ENCODE measurements around the gene GPR141.

Gene GPR141

DNA sequence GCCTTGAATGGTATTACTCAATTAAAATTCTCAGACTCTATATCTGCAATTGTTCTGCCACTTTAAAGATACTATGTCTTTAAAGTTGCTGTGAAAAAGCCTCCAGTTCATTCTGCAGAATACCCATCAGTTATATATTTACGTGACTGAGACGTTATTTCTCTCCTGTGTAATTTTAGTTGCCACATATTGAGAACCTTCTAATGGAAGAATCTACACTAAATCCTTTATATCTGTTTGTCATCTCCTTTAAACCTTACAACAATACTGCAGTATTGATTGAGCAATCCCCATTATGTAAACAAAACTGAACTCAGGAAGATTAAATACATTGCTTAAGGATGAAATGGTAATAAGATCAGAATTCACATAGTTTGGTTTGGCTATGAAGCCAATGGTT, 30.0 kb downstream of the GPR141 start:
- Histone ChIP-seq H2BK5ac (ENCODE audit: low read length) (no peak overlapping the region), H3K4me2 (ENCODE audit: low read length) (no peak overlapping the region), H3K4me1 (ENCODE audit: control insufficient read depth, low read depth, low read length) (no peaks in the 10 kb centered on the region), H3K79me2 (ENCODE audit: control insufficient read depth, insufficient read depth, low read length) (no peaks in the 10 kb centered on the region), H3K27me3 (ENCODE audit: insufficient read depth, low read length, poor library complexity) (no peaks in the 10 kb centered on the region), H3K9ac (ENCODE audit: low read length) (no peak overlapping the region), H2BK120ac (ENCODE audit: low read depth, low read length) (no peak overlapping the region), H3K23ac (ENCODE audit: low read length) (no peak overlapping the region), H3K56ac (ENCODE audit: low read length) (no peak overlapping the region), H3K18ac (ENCODE audit: low read length) (no peak overlapping the region), H2AK5ac (ENCODE audit: low read length) (no peak overlapping the region), H2BK15ac (replicated peaks; ENCODE audit: low read depth) (no peak overlapping the region), H3K4ac (ENCODE audit: low read depth, low read length) (no peak overlapping the region), H3K36me3 (ENCODE audit: control insufficient read depth, insufficient read depth, low read length) (no peaks in the 10 kb centered on the region), H3K4me3 (ENCODE audit: low read length) (no peak overlapping the region), H4K8ac (ENCODE audit: low read depth, low read length) (no peak overlapping the region), H3K79me1 (ENCODE audit: low read length) (no peaks in the 10 kb centered on the region), H3K27ac (ENCODE audit: low read depth, low read length) (no peak overlapping the region), H4K5ac (ENCODE audit: low read length) (no peak overlapping the region)
- DNase-seq, result no peak
- WGBS (ENCODE audit: extremely low coverage, insufficient coverage, low lambda C conversion rate), result no CpG with 5 or more reads among the region's 2 CpGs

- H3K27ac ChIP-seq (ENCODE audit: low read depth, low read length), result no peak overlapping the region
- H3K4me3 ChIP-seq (ENCODE audit: low read length), result no peak overlapping the region
- H2BK120ac ChIP-seq (ENCODE audit: low read depth, low read length), result no peak overlapping the region
- H3K4ac ChIP-seq (ENCODE audit: low read depth, low read length), result no peak overlapping the region
- no CpG with 5 or more reads among the region's 2 CpGs for WGBS (ENCODE audit: extremely low coverage, insufficient coverage, low lambda C conversion rate)
- no peak overlapping the region for H3K4me2 ChIP-seq (ENCODE audit: low read length)
- H2BK15ac ChIP-seq (replicated peaks; ENCODE audit: low read depth), result no peak overlapping the region
- H3K27me3 ChIP-seq (ENCODE audit: insufficient read depth, low read length, poor library complexity), result no peaks in the 10 kb centered on the region
- no peak for DNase-seq
- H2BK5ac ChIP-seq (ENCODE audit: low read length), result no peak overlapping the region
- H3K4me1 ChIP-seq (ENCODE audit: control insufficient read depth, low read depth, low read length), result no peaks in the 10 kb centered on the region
- no peak overlapping the region for H3K18ac ChIP-seq (ENCODE audit: low read length)
- H2AK5ac ChIP-seq (ENCODE audit: low read length), result no peak overlapping the region
- no peak overlapping the region for H3K56ac ChIP-seq (ENCODE audit: low read length)
- H3K36me3 ChIP-seq (ENCODE audit: control insufficient read depth, insufficient read depth, low read length), result no peaks in the 10 kb centered on the region
- H3K79me1 ChIP-seq (ENCODE audit: low read length), result no peaks in the 10 kb centered on the region
- no peak overlapping the region for H3K23ac ChIP-seq (ENCODE audit: low read length)
- no peak overlapping the region for H4K8ac ChIP-seq (ENCODE audit: low read depth, low read length)
- H4K5ac ChIP-seq (ENCODE audit: low read length), result no peak overlapping the region
- H3K9ac ChIP-seq (ENCODE audit: low read length), result no peak overlapping the region
- H3K79me2 ChIP-seq (ENCODE audit: control insufficient read depth, insufficient read depth, low read length), result no peaks in the 10 kb centered on the region
These were observed 31.0 kb downstream of the GPR141 start for GRCh38 chr7:37714606-37715005.

DNA sequence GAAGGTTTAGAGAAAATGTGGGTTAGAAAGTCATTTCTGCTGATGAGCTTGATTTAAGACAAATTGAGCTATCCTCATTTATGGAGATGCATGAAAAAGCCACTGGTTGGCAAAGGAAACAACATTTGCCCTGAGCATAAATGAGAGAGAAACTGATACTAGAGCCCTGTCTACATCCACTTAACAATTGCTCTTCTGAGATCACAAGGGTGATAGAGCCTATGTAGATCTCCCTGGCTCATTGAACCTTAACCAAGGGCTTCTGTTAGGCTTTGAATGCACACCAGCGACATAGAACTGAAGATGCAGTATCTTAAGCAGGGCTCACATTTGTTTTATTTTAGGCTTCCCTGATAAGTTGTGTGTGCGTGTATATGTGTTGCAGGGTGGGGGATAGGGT, 35.0 kb downstream of the GPR141 start:
- no peaks in the 10 kb centered on the region for H3K27me3 ChIP-seq (ENCODE audit: insufficient read depth, low read length, poor library complexity)
- H2BK120ac ChIP-seq (ENCODE audit: low read depth, low read length), result no peak overlapping the region
- H3K4ac ChIP-seq (ENCODE audit: low read depth, low read length), result no peak overlapping the region
- H3K56ac ChIP-seq (ENCODE audit: low read length), result no peak overlapping the region
- no peak overlapping the region for H4K5ac ChIP-seq (ENCODE audit: low read length)
- no peaks in the 10 kb centered on the region for H3K79me2 ChIP-seq (ENCODE audit: control insufficient read depth, insufficient read depth, low read length)
- no peak overlapping the region for H3K4me3 ChIP-seq (ENCODE audit: low read length)
- no peaks in the 10 kb centered on the region for H3K36me3 ChIP-seq (ENCODE audit: control insufficient read depth, insufficient read depth, low read length)
- no peak overlapping the region for H2AK5ac ChIP-seq (ENCODE audit: low read length)
- H3K27ac ChIP-seq (ENCODE audit: low read depth, low read length), result no peak overlapping the region
- no peak overlapping the region for H3K9ac ChIP-seq (ENCODE audit: low read length)
- H2BK5ac ChIP-seq (ENCODE audit: low read length), result no peak overlapping the region
- no peaks in the 10 kb centered on the region for H3K4me1 ChIP-seq (ENCODE audit: control insufficient read depth, low read depth, low read length)
- H4K8ac ChIP-seq (ENCODE audit: low read depth, low read length), result no peak overlapping the region
- no peaks in the 10 kb centered on the region for H3K79me1 ChIP-seq (ENCODE audit: low read length)
- WGBS (ENCODE audit: extremely low coverage, insufficient coverage, low lambda C conversion rate), result no CpG with 5 or more reads among the region's 2 CpGs
- no peak for DNase-seq
- no peak overlapping the region for H3K23ac ChIP-seq (ENCODE audit: low read length)
- no peak overlapping the region for H3K18ac ChIP-seq (ENCODE audit: low read length)
- H2BK15ac ChIP-seq (replicated peaks; ENCODE audit: low read depth), result no peak overlapping the region
- no peak overlapping the region for H3K4me2 ChIP-seq (ENCODE audit: low read length)

DNA sequence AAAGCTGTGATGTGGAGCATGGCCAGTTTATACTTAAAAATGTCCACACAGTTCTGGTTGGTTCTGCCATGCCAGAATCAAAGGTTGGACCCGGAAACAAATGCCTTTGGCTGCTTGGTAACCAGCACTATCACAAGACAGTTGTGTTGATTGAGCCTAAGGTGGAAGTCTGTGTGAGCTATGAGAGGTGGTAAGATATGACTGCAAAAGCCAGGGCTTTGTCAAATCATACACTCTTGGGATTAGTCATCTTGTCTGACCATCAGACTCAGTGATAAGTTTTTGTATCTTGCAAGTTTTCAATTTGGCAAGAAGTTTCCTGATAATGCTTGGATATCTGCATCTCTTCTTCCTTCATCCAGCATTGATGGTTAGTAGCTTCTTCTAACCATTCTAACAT, 35.5 kb downstream of the GPR141 start:
- no peak for DNase-seq
- no peak overlapping the region for H3K4ac ChIP-seq (ENCODE audit: low read depth, low read length)
- H3K9ac ChIP-seq (ENCODE audit: low read length), result no peak overlapping the region
- H4K5ac ChIP-seq (ENCODE audit: low read length), result no peak overlapping the region
- no peaks in the 10 kb centered on the region for H3K27me3 ChIP-seq (ENCODE audit: insufficient read depth, low read length, poor library complexity)
- H3K36me3 ChIP-seq (ENCODE audit: control insufficient read depth, insufficient read depth, low read length), result no peaks in the 10 kb centered on the region
- no peak overlapping the region for H3K18ac ChIP-seq (ENCODE audit: low read length)
- H2BK120ac ChIP-seq (ENCODE audit: low read depth, low read length), result no peak overlapping the region
- H2BK5ac ChIP-seq (ENCODE audit: low read length), result no peak overlapping the region
- no peak overlapping the region for H3K27ac ChIP-seq (ENCODE audit: low read depth, low read length)
- no peak overlapping the region for H3K4me3 ChIP-seq (ENCODE audit: low read length)
- H3K79me1 ChIP-seq (ENCODE audit: low read length), result no peaks in the 10 kb centered on the region
- H3K23ac ChIP-seq (ENCODE audit: low read length), result no peak overlapping the region
- H2BK15ac ChIP-seq (replicated peaks; ENCODE audit: low read depth), result no peak overlapping the region
- H3K4me2 ChIP-seq (ENCODE audit: low read length), result no peak overlapping the region
- no peak overlapping the region for H3K56ac ChIP-seq (ENCODE audit: low read length)
- H2AK5ac ChIP-seq (ENCODE audit: low read length), result no peak overlapping the region
- H3K4me1 ChIP-seq (ENCODE audit: control insufficient read depth, low read depth, low read length), result no peaks in the 10 kb centered on the region
- H4K8ac ChIP-seq (ENCODE audit: low read depth, low read length), result no peak overlapping the region
- WGBS (ENCODE audit: extremely low coverage, insufficient coverage, low lambda C conversion rate), result no CpG with 5 or more reads among the region's 1 CpG
- H3K79me2 ChIP-seq (ENCODE audit: control insufficient read depth, insufficient read depth, low read length), result no peaks in the 10 kb centered on the region

- no peaks in the 10 kb centered on the region for H3K27me3 ChIP-seq (ENCODE audit: insufficient read depth, low read length, poor library complexity)
- H3K27ac ChIP-seq (ENCODE audit: low read depth, low read length), result no peak overlapping the region
- no peak overlapping the region for H3K4me2 ChIP-seq (ENCODE audit: low read length)
- DNase-seq, result no peak
- no peak overlapping the region for H3K4me3 ChIP-seq (ENCODE audit: low read length)
- H3K23ac ChIP-seq (ENCODE audit: low read length), result no peak overlapping the region
- H3K9ac ChIP-seq (ENCODE audit: low read length), result no peak overlapping the region
- H3K79me1 ChIP-seq (ENCODE audit: low read length), result no peaks in the 10 kb centered on the region
- H2BK5ac ChIP-seq (ENCODE audit: low read length), result no peak overlapping the region
- H3K4me1 ChIP-seq (ENCODE audit: control insufficient read depth, low read depth, low read length), result no peaks in the 10 kb centered on the region
- no peak overlapping the region for H3K18ac ChIP-seq (ENCODE audit: low read length)
- H2BK120ac ChIP-seq (ENCODE audit: low read depth, low read length), result no peak overlapping the region
- H3K56ac ChIP-seq (ENCODE audit: low read length), result peak overlapping the region; percentile 22
- H2BK15ac ChIP-seq (replicated peaks; ENCODE audit: low read depth), result no peak overlapping the region
- no CpG with 5 or more reads among the region's 4 CpGs for WGBS (ENCODE audit: extremely low coverage, insufficient coverage, low lambda C conversion rate)
- H2AK5ac ChIP-seq (ENCODE audit: low read length), result no peak overlapping the region
- H4K8ac ChIP-seq (ENCODE audit: low read depth, low read length), result no peak overlapping the region
- no peak overlapping the region for H3K4ac ChIP-seq (ENCODE audit: low read depth, low read length)
- no peaks in the 10 kb centered on the region for H3K79me2 ChIP-seq (ENCODE audit: control insufficient read depth, insufficient read depth, low read length)
- H4K5ac ChIP-seq (ENCODE audit: low read length), result no peak overlapping the region
- no peaks in the 10 kb centered on the region for H3K36me3 ChIP-seq (ENCODE audit: control insufficient read depth, insufficient read depth, low read length)
These were observed 41.2 kb downstream of the GPR141 start for GRCh38 chr7:37724732-37725131.

- Histone ChIP-seq H3K4me2 (ENCODE audit: low read length) (no peak overlapping the region), H3K36me3 (ENCODE audit: control insufficient read depth, insufficient read depth, low read length) (no peaks in the 10 kb centered on the region), H3K79me2 (ENCODE audit: control insufficient read depth, insufficient read depth, low read length) (no peaks in the 10 kb centered on the region), H3K9ac (ENCODE audit: low read length) (no peak overlapping the region), H2AK5ac (ENCODE audit: low read length) (no peak overlapping the region), H3K79me1 (ENCODE audit: low read length) (no peaks in the 10 kb centered on the region), H3K18ac (ENCODE audit: low read length) (no peak overlapping the region), H3K4me3 (ENCODE audit: low read length) (no peak overlapping the region), H3K56ac (ENCODE audit: low read length) (no peak overlapping the region), H2BK15ac (replicated peaks; ENCODE audit: low read depth) (no peak overlapping the region), H4K8ac (ENCODE audit: low read depth, low read length) (no peak overlapping the region), H3K23ac (ENCODE audit: low read length) (no peak overlapping the region), H3K27me3 (ENCODE audit: insufficient read depth, low read length, poor library complexity) (no peaks in the 10 kb centered on the region), H3K4ac (ENCODE audit: low read depth, low read length) (no peak overlapping the region), H3K27ac (ENCODE audit: low read depth, low read length) (no peak overlapping the region), H4K5ac (ENCODE audit: low read length) (no peak overlapping the region), H2BK120ac (ENCODE audit: low read depth, low read length) (no peak overlapping the region), H2BK5ac (ENCODE audit: low read length) (no peak overlapping the region), H3K4me1 (ENCODE audit: control insufficient read depth, low read depth, low read length) (no peaks in the 10 kb centered on the region)
- WGBS (ENCODE audit: extremely low coverage, insufficient coverage, low lambda C conversion rate), result no CpG with 5 or more reads among the region's 1 CpG
- peak; percentile 78 for DNase-seq
These were observed 42.5 kb downstream of the GPR141 start for GRCh38 chr7:37726016-37726415.

Data from mesendoderm (in vitro differentiated cells).